ENCODE measurements around the gene STIM2.
"Not testable (repeated sequence)": the region's sequence is repeated elsewhere in the genome, so short reads cannot be mapped to it uniquely, and the experiment has no call there.

Gene STIM2

GRCh38 chr4:26860157-26860921 lies at the start of gene STIM2:
TSS of gene STIM2 (plus strand) at chr4:26860841.
- in situ Hi-C loops (cut with HindIII; ENCODE audit: low sequenced_read_pairs): no loop called here
- peak; percentile 41 for TF ChIP-seq CTCF (IDR thresholded peaks at IDR 0.05; ENCODE audit: low read depth, low read length)
- DNase-seq (ENCODE audit: low read depth, low spot score): peak; percentile 98
- peak within 1 kb of the TSS; percentile 78 for H3K4me3 ChIP-seq (ENCODE audit: low read depth, low read length)

- DNase-seq (ENCODE audit: low read depth, low spot score); H3K4me3 ChIP-seq (ENCODE audit: low read depth, low read length); in situ Hi-C loops (cut with HindIII; ENCODE audit: low sequenced_read_pairs): not testable (repeated sequence)
Measured at GRCh38 chr4:26811571-26811970, 49.1 kb upstream of the STIM2 start.

- no peak for TF ChIP-seq CTCF (IDR thresholded peaks at IDR 0.05; ENCODE audit: low read depth, low read length)
- no peak for DNase-seq (ENCODE audit: low read depth, low spot score)
- H3K4me3 ChIP-seq (ENCODE audit: low read depth, low read length): no peak overlapping the region
- in situ Hi-C loops (cut with HindIII; ENCODE audit: low sequenced_read_pairs): no loop called here
Measured at GRCh38 chr4:26812049-26812714, 48.5 kb upstream of the STIM2 start.

- no peak for DNase-seq (ENCODE audit: low read depth, low spot score)
- TF ChIP-seq CTCF (IDR thresholded peaks at IDR 0.05; ENCODE audit: low read depth, low read length): no peak
- in situ Hi-C loops (cut with HindIII; ENCODE audit: low sequenced_read_pairs): no loop called here
- no peak overlapping the region for H3K4me3 ChIP-seq (ENCODE audit: low read depth, low read length)
Measured at GRCh38 chr4:26813698-26814097, 46.9 kb upstream of the STIM2 start.

GRCh38 chr4:26815199-26815598 lies 45.4 kb upstream of the STIM2 start:
- no peak overlapping the region for H3K4me3 ChIP-seq (ENCODE audit: low read depth, low read length)
- in situ Hi-C loops (cut with HindIII; ENCODE audit: low sequenced_read_pairs): no loop called here
- DNase-seq (ENCODE audit: low read depth, low spot score): no peak
- no peak for TF ChIP-seq CTCF (IDR thresholded peaks at IDR 0.05; ENCODE audit: low read depth, low read length)

- TF ChIP-seq CTCF (IDR thresholded peaks at IDR 0.05; ENCODE audit: low read depth, low read length): no peak
- in situ Hi-C loops (cut with HindIII; ENCODE audit: low sequenced_read_pairs): no loop called here
- no peak for DNase-seq (ENCODE audit: low read depth, low spot score)
- no peak overlapping the region for H3K4me3 ChIP-seq (ENCODE audit: low read depth, low read length)
Measured at GRCh38 chr4:26815706-26816105, 44.9 kb upstream of the STIM2 start.

GRCh38 chr4:26819026-26819425 lies 41.6 kb upstream of the STIM2 start:
- H3K4me3 ChIP-seq (ENCODE audit: low read depth, low read length): no peak overlapping the region
- no peak for DNase-seq (ENCODE audit: low read depth, low spot score)
- in situ Hi-C loops (cut with HindIII; ENCODE audit: low sequenced_read_pairs): no loop called here
- TF ChIP-seq CTCF (IDR thresholded peaks at IDR 0.05; ENCODE audit: low read depth, low read length): no peak
